ENCODE measurements around the gene ACTR2. TPM values are rescaled to one million over a fixed set of nuclear protein-coding genes. Genes with fewer than 3 reads are reported as not detected.
A peak's percentile ranks its signal among the peaks of the same experiment; 100 is the strongest.

ACTR2 gene
- total RNA-seq, 1 donor from 2014 or later = 279 TPM

- no peak overlapping the region for H3K27ac ChIP-seq
- H3K4me3 ChIP-seq = no peak overlapping the region
- peaks cover 22% of the 10 kb centered on the region for H3K36me3 ChIP-seq
- H3K4me1 ChIP-seq = no peaks in the 10 kb centered on the region
- no peak for TF ChIP-seq CTCF (IDR thresholded peaks at IDR 0.05)
- ATAC-seq (no peak), DNase-seq (no peak)
- intact Hi-C loops (cut with DNase I) = no loop called here
- no peaks in the 10 kb centered on the region for H3K27me3 ChIP-seq (ENCODE audit: low read depth)
- H3K9me3 ChIP-seq = no peaks in the 10 kb centered on the region
Measured at GRCh38 chr2:65319674-65320041, 92.0 kb downstream of the ACTR2 start.

GRCh38 chr2:65320042-65320725 is 92.6 kb downstream of the ACTR2 start:
- DNase-seq = no peak
- Histone ChIP-seq H3K36me3 (peaks cover 16% of the 10 kb centered on the region), H3K4me3 (no peak overlapping the region), H3K27ac (no peak overlapping the region), H3K9me3 (no peaks in the 10 kb centered on the region), H3K27me3 (ENCODE audit: low read depth) (no peaks in the 10 kb centered on the region), H3K4me1 (no peaks in the 10 kb centered on the region)
- peak; percentile 52 for ATAC-seq
- no peak for TF ChIP-seq CTCF (IDR thresholded peaks at IDR 0.05)
- intact Hi-C loops (cut with DNase I) = no loop called here

Other genes with a start within 250 kb of the ACTR2 start
- gene SLC1A4, start 238.4 kb upstream of the ACTR2 start, total RNA-seq = 9.7 TPM
- gene CEP68, start 171.4 kb upstream of the ACTR2 start, total RNA-seq = 12.6 TPM
- 145 TPM for gene RAB1A, start 97.7 kb upstream of the ACTR2 start, total RNA-seq
- 43.9 TPM for gene SPRED2, start 204.8 kb downstream of the ACTR2 start, total RNA-seq